SIG-M5 (cell line): ENCODE data around the gene NCR1.
"Not testable (repeated sequence)": the region's sequence is repeated elsewhere in the genome, so short reads cannot be mapped to it uniquely, and the experiment has no call there.

Experiments
- DNase-seq: peaks from one replicate; lab custom pipeline; 2025; lab: John Stamatoyannopoulos, UW

Gene NCR1

GRCh38 chr19:54905803-54906511 lies at the start of gene NCR1:
Gene NCR1 (plus strand): TSS chr19:54906148. CDS start chr19:54906188, 40 bp downstream.
- DNase-seq = no peak

GRCh38 chr19:54858476-54858875 lies 47.5 kb upstream of the NCR1 start:
- DNase-seq = not testable (repeated sequence)

GRCh38 chr19:54859421-54859820 lies 46.5 kb upstream of the NCR1 start:
- not testable (repeated sequence) for DNase-seq

- DNase-seq = not testable (repeated sequence)
These were observed 42.5 kb upstream of the NCR1 start for GRCh38 chr19:54863459-54863858.

- DNase-seq = no peak
These were observed 34.3 kb upstream of the NCR1 start for GRCh38 chr19:54871696-54872095.

DNA sequence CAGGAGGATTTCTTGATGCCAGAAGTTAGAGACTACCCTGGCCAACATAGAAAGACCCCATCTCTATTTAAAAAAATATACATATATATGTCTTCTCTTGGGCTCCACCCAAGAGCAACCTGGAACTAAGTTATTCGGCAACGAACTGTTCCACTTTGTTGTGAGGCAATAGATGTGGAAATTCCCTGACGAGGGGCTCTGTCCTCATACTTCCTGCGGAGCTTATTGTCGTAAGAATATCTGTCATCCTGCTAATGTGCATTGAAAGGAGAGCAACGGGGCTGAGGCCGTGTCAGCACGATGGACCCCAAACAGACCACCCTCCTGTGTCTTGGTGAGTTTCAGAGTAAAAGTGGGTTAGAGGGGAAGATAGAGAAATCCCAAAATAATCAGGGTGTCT lies 32.0 kb upstream of the NCR1 start, which contains the start of gene FCAR:
Gene FCAR, plus strand, starts transcription at position 246 of the 400 bp plus-strand sequence. Its CDS starts 55 bp downstream, at position 301.
- DNase-seq = peak; percentile 49

- DNase-seq = peak; percentile 41
These were observed 30.4 kb upstream of the NCR1 start for GRCh38 chr19:54875506-54875905.

GRCh38 chr19:54877471-54877870 lies 28.5 kb upstream of the NCR1 start:
- DNase-seq = no peak

DNA sequence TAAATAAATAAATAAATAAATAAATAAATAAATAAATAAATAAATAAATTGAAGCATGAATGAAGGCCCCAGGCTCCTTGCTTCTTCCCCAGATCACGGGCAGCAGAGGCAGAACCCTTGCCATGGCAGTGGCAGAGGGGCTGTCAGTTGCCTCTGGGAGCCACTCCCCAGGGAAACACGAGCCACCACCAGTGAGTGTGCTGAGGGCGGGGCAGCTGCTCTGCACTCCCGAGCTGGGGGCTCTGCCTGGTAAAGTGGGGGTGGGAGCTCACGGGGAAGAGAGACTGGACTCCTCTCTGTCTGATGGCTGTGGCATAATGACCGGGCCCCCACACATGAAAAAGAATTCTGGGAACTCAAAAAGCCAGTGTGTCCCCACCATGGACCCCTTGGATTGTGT lies 24.1 kb upstream of the NCR1 start:
- no peak for DNase-seq

DNA sequence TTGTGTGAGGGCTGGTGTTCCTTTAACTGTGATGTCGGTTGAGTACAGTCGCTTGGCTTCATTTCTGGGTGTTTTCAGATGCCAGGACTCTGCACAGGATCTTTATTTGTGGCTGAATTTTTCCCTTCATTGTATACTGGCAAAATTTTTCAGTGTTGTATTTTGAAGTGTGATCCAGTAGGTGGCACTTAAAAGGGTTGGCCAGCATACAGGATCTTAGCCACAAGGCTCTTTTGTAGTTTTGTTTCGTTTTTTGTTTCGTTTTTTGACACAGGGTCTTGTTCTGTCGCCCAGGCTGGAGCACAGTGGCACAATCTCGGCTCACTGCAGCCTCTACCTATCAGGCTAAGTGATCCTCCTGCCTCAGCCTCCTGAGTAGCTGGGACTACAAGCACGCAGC lies 23.2 kb upstream of the NCR1 start:
- DNase-seq = no peak

- no peak for DNase-seq
These were observed 22.7 kb upstream of the NCR1 start for GRCh38 chr19:54883228-54883627.

DNA sequence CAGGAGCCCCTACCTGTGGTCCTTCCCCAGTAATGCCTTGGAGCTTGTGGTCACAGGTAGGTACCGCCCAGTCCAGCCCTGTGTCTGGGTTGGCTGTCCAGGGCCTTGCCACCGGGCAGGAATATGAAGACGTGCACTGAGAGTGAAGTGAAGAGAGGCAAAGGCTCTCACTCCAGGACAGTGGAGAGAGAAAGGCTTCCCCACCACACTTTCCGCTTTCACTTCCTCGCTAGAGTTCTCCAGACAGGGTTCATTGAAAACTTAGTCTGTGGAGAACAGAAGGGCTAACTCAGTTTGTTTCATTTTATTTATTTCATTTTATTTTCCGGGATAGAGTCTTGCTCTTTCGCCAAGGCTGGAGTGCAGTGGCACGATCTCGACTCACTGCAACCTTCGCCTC lies 17.7 kb upstream of the NCR1 start:
- no peak for DNase-seq

DNA sequence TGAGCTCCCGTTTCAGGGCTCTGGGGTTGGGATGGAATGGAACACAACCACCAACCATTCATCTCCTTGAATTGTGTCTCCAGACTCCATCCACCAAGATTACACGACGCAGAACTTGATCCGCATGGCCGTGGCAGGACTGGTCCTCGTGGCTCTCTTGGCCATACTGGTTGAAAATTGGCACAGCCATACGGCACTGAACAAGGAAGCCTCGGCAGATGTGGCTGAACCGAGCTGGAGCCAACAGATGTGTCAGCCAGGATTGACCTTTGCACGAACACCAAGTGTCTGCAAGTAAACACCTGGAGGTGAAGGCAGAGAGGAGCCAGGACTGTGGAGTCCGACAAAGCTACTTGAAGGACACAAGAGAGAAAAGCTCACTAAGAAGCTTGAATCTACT lies 16.4 kb upstream of the NCR1 start:
- DNase-seq = no peak

DNA sequence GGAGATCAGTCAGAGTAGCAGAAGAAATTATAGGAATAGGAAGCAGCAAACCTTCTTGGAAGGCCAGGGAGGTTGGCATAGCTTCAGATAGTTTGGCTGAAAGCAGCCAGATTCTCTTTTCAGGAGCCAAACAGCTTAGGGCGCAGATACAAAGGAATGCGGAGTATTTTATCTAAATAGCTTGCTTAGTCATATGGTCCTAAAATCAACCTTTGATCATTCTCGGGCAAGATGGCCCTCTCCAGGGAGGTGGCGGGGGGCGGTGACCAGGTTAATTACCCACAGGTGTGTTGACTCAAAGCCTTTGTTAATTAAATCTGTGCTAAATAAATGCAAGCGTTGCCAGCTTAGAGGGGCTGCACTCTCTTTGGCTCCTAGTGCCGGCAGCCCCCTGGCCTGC lies 12.5 kb upstream of the NCR1 start:
- DNase-seq = no peak

DNA sequence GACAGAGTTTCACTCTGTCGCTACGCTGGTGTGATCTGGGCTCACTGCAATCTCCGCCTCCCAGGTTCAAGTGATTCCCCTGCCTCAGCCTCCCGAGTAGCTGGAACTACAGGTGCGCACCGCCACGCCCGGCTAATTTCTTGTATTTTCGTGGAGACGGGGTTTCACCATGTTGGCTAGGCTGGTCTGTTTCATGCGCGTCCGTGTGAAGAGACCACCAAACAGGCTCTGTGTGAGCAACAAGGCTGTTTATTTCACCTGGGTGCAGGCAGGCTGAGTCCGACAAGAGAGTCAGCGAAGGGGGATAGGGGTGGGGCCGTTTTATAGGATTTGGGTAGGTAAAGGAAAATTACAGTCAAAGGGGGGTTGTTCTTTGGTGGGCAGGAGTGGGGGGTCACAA lies 11.8 kb upstream of the NCR1 start:
- DNase-seq = not testable (repeated sequence)

DNA sequence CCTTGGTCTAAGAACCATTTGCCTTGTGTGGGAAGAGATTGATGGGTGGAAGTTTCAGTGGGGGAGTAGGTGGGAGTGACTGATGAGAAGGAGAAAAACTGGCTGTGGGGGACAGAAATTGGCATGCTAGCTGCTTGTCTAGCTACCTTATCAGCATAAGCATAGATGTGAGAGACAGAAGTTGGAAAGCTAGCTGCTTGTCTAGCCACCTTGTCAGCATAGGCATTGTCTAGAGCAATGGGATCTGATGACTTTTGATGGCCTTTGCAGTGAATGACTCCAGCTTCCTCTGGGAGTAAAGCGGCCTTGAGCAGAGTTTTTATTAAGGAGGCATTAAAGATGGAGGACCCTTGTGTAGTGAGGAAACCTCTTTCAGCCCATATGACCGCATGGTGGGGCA lies 9.9 kb upstream of the NCR1 start:
- DNase-seq = no peak

DNA sequence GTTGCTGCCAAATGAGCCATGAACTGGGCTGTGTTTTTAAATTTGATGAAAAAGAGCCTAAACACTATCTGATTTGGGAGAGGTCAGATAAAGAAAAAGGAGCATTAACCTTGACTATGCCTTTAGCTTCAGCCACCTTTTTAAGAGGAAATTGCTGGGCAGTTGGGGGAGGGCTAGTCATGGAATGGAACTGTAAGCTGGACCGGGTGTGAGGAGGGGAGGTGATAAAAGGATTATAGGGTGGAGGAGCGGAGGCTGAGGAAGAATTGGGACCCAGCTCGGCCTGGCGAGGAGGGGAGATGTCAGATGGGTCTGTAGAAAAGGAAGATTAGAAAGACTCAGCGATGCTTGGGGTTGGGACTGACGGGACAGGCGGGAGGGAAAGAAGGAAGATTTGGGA lies 7.3 kb upstream of the NCR1 start:
- not testable (repeated sequence) for DNase-seq

- DNase-seq = not testable (repeated sequence)
These were observed 6.3 kb upstream of the NCR1 start for GRCh38 chr19:54899646-54900045.

DNA sequence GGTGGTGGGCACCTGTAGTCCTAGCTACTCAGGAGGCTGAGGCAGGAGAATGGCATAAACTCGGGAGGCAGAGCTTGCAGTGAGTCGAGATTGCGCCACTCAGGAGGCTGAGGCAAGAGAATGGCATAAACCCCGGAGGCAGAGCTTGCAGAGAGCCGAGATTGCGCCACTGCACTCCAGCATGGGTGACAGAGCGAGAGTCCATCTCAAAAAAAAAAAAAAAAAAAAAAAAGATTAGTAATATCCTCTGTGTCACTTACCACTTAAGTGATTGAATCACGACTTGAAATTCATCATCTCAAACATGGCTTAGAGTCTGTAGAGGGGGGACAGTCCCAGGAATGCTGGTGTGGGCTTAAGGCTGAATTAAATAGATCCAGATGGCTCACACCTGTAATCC lies 4.8 kb upstream of the NCR1 start:
- peak; percentile 29 for DNase-seq

- DNase-seq = no peak
These were observed 3.9 kb upstream of the NCR1 start for GRCh38 chr19:54902061-54902460.

DNA sequence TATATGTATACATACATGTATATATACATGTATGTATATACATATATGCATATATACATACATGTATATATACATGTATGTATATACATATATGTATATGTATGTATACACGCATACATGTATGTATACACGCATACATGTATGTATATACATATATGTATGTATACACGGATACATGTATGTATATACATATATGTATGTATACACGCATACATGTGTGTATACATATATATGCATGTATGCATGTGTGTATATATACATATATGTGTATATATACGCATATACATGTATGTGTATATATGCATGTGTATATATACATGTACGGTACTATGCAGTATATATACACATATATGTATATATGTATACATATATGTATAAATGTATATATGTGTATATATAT lies 2.6 kb upstream of the NCR1 start:
- DNase-seq = no peak

- DNase-seq = not testable (repeated sequence)
These were observed 1.7 kb upstream of the NCR1 start for GRCh38 chr19:54904261-54904660.

- no peak for DNase-seq
These were observed 536 bp upstream of the NCR1 start for GRCh38 chr19:54905421-54905802.

DNA sequence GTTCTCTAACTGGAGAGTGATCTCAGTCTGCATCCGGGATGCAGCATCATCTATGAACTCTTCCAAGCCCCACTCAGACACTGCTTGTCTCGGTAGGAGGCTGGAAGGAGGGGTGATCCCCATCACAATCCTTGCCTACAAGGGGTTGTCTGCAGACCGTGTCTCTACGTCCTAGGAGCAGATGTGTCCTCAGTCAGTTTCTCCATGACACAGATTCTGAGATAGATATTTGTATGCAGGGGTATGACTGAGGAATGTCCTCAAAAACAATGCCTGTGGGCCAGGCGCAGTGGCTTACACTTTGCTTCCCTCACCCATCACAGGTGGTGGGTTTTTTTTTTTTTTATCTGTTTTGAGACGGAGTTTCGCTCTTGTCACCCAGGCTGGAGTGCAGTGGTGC lies 871 bp downstream of the NCR1 start:
- DNase-seq = no peak
